WTC11 (cell line): Measurements from ENCODE around the gene PRIM2. TPM values are rescaled to one million over a fixed set of nuclear protein-coding genes. Genes with fewer than 3 reads are reported as not detected.
"Not testable (repeated sequence)": the region's sequence is repeated elsewhere in the genome, so short reads cannot be mapped to it uniquely, and the experiment has no call there.

Experiments used
- ATAC-seq: fragments of 200-7000 bp; cut with Tn5 transposase; 2 replicates; pipeline ENCODE4 v1.10.0; 2021; ENCODE audit warnings: mild to moderate bottlenecking, moderate library complexity
- CTCF ChIA-PET: fragments of 300-600 bp; sonication (Branson Sonifier 250); formaldehyde crosslinking; loops from one replicate; lab custom pipeline; 2021; ENCODE audit warnings: antibody characterized with exemption; lab: Charles Lee
- POLR2A ChIA-PET: fragments of 350-600 bp; sonication (Branson Sonifier 250); formaldehyde crosslinking; loops from one replicate; lab custom pipeline; 2021; ENCODE audit warnings: antibody characterized with exemption; lab: Charles Lee
- DNase-seq: peaks from one replicate; pipeline ENCODE4 v3.0.0; 2021; ENCODE audit warnings: low spot score
- H3K27ac Mint-ChIP-seq: 2 replicates; pipeline ENCODE4 v1.8.0; 2021; ENCODE audit warnings: mixed read lengths
- H3K27me3 Mint-ChIP-seq: 2 replicates; pipeline ENCODE4 v1.8.0; 2021; ENCODE audit warnings: low read depth, mild to moderate bottlenecking, moderate library complexity, mixed read lengths
- H3K36me3 Mint-ChIP-seq: 2 replicates; pipeline ENCODE4 v1.8.0; 2021; ENCODE audit warnings: mixed read lengths
- H3K4me1 Mint-ChIP-seq: 2 replicates; pipeline ENCODE4 v1.8.0; 2022; ENCODE audit warnings: mixed read lengths
- H3K4me3 Mint-ChIP-seq: 2 replicates; pipeline ENCODE4 v1.8.0; 2021; ENCODE audit warnings: mild to moderate bottlenecking, moderate library complexity, mixed read lengths
- H3K9me3 Mint-ChIP-seq: 2 replicates; pipeline ENCODE4 v1.8.0; 2021; ENCODE audit warnings: mixed read lengths
- CREM ChIP-seq: sonication (generic); formaldehyde crosslinking; IDR thresholded peaks from 2 replicates; pipeline ENCODE4 v1.8.1; 2022; ENCODE audit warnings: mild to moderate bottlenecking, missing genetic modification reagents, moderate library complexity
- FOXK1 ChIP-seq: sonication (generic); formaldehyde crosslinking; IDR thresholded peaks from 2 replicates; pipeline ENCODE4 v1.8.0; 2022; ENCODE audit warnings: mild to moderate bottlenecking, moderate library complexity, missing genetic modification reagents
- GRHL2 ChIP-seq: fragments of 250-450 bp; sonication (Bioruptor Pico); IDR thresholded peaks from 2 replicates; pipeline ENCODE4 v1.8.0; 2022; ENCODE audit warnings: mild to moderate bottlenecking, moderate library complexity; ENCODE audit not compliant: insufficient replicate concordance, severe bottlenecking
- GTF2I ChIP-seq: fragments of 250-450 bp; sonication (Bioruptor Pico); conservative IDR thresholded peaks from 2 replicates; pipeline ENCODE4 v1.4.0; 2021; ENCODE audit warnings: mild to moderate bottlenecking
- NFE2L1 ChIP-seq: sonication (generic); formaldehyde crosslinking; IDR thresholded peaks from 2 replicates; pipeline ENCODE4 v1.8.1; 2023; ENCODE audit warnings: missing genetic modification reagents
- NR2C2 ChIP-seq: sonication (generic); formaldehyde crosslinking; IDR thresholded peaks from 2 replicates; pipeline ENCODE4 v1.8.0; 2022; ENCODE audit warnings: mild to moderate bottlenecking, missing genetic modification reagents
- RORB ChIP-seq: fragments of 250-450 bp; sonication (Bioruptor Pico); IDR thresholded peaks from 2 replicates; pipeline ENCODE4 v1.9.0; 2021; ENCODE audit warnings: mild to moderate bottlenecking
- SOX15 ChIP-seq: fragments of 250-450 bp; sonication (Bioruptor Pico); IDR thresholded peaks from 2 replicates; pipeline ENCODE4 v1.9.0; 2021; ENCODE audit warnings: mild to moderate bottlenecking
- ZBTB21 ChIP-seq: sonication (generic); formaldehyde crosslinking; IDR thresholded peaks from 2 replicates; pipeline ENCODE4 v1.8.1; 2023; ENCODE audit warnings: mild to moderate bottlenecking, missing genetic modification reagents, borderline replicate concordance
- ZNF138 ChIP-seq: sonication (generic); formaldehyde crosslinking; conservative IDR thresholded peaks from 2 replicates; pipeline ENCODE4 v1.8.1; 2022; ENCODE audit warnings: mild to moderate bottlenecking, moderate library complexity, missing genetic modification reagents
- ZNF671 ChIP-seq: fragments of 250-450 bp; sonication (Bioruptor Pico); IDR thresholded peaks from 2 replicates; pipeline ENCODE4 v1.8.0; 2021; ENCODE audit warnings: mild to moderate bottlenecking
- total RNA-seq: library from RNA; stranded (reverse); gene quantifications from 3 replicates; pipeline ENCODE4 v1.2.3, GENCODE V29; 2021
- TF ChIP-seq, protein P1 (sequence below): sonication (generic); formaldehyde crosslinking; IDR thresholded peaks from 2 replicates; pipeline ENCODE4 v1.8.1; 2022; ENCODE audit warnings: low read depth, missing genetic modification reagents, borderline replicate concordance
- TF ChIP-seq, protein P2 (sequence below): sonication (generic); formaldehyde crosslinking; IDR thresholded peaks from 2 replicates; pipeline ENCODE4 v1.8.1; 2022; ENCODE audit warnings: low read depth, mild to moderate bottlenecking, moderate library complexity, missing genetic modification reagents, borderline replicate concordance
- TF ChIP-seq, protein P3 (sequence below): sonication (generic); formaldehyde crosslinking; IDR thresholded peaks from 2 replicates; pipeline ENCODE4 v1.8.1; 2023; ENCODE audit warnings: mild to moderate bottlenecking, missing genetic modification reagents, borderline replicate concordance
- TF ChIP-seq, protein P4 (sequence below): sonication (generic); formaldehyde crosslinking; IDR thresholded peaks from 2 replicates; pipeline ENCODE4 v1.8.1; 2023; ENCODE audit warnings: mild to moderate bottlenecking, missing genetic modification reagents, moderate library complexity
- TF ChIP-seq, protein P5 (sequence below): fragments of 250-450 bp; sonication (Bioruptor Pico); IDR thresholded peaks from 2 replicates; pipeline ENCODE4 v1.8.0; 2021; ENCODE audit warnings: mild to moderate bottlenecking
- TF ChIP-seq, protein P6 (sequence below): sonication (generic); formaldehyde crosslinking; IDR thresholded peaks from 2 replicates; pipeline ENCODE4 v1.8.0; 2023; ENCODE audit warnings: missing genetic modification reagents
- TF ChIP-seq, protein P7 (sequence below): sonication (generic); formaldehyde crosslinking; IDR thresholded peaks from 2 replicates; pipeline ENCODE4 v1.8.0; 2022; ENCODE audit warnings: mild to moderate bottlenecking, missing genetic modification reagents

PRIM2 gene
- total RNA-seq, 1 experiment from 2014 or later = 42.2 TPM

DNA sequence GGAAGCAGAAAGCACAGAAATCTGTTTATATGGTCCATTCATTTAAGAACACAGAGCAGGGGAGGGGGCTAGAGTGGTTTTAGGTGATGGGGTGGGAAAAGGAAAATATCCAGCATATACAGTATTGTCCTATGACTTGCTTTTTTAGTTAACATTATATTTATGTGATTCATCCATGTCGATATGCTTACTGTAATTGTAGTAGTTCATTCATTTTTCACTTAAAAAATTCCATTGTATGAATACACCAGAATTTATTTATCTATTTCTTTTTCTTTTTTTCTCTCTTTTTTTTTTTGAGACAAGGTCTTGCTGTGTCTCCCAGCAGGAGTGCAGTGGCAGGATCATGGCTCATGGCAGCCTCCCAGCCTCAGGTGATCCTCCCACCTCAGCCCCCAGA is 9.6 kb upstream of the PRIM2 start:
- ATAC-seq = no peak
- peaks cover 14% of the 10 kb centered on the region for H3K36me3 Mint-ChIP-seq
- no peak for DNase-seq

DNA sequence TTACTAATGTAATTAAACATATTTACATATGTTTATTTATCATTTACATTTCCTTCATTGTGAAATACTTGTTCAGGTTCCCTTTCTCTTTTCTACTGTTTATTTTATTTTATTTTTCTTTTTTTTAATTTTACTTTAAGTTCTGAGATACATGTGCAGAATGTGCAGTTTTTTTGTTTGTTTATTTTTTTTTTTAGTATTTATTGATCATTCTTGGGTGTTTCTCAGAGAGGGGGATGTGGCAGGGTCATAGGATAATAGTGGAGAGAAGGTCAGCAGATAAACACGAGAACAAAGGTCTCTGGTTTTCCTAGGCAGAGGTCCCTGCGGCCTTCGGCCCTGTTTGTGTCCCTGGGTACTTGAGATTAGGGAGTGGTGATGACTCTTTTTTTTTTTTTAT is 8.7 kb upstream of the PRIM2 start:
- H3K27me3 Mint-ChIP-seq, H3K27ac Mint-ChIP-seq, H3K4me1 Mint-ChIP-seq, H3K9me3 Mint-ChIP-seq, CTCF ChIA-PET, DNase-seq, ATAC-seq, POLR2A ChIA-PET, H3K4me3 Mint-ChIP-seq: not testable (repeated sequence)
- H3K36me3 Mint-ChIP-seq = peaks cover 14% of the 10 kb centered on the region

More for the DNA sequence above, 9.6 kb upstream of the PRIM2 start:
- TF ChIP-seq, protein P1, sequence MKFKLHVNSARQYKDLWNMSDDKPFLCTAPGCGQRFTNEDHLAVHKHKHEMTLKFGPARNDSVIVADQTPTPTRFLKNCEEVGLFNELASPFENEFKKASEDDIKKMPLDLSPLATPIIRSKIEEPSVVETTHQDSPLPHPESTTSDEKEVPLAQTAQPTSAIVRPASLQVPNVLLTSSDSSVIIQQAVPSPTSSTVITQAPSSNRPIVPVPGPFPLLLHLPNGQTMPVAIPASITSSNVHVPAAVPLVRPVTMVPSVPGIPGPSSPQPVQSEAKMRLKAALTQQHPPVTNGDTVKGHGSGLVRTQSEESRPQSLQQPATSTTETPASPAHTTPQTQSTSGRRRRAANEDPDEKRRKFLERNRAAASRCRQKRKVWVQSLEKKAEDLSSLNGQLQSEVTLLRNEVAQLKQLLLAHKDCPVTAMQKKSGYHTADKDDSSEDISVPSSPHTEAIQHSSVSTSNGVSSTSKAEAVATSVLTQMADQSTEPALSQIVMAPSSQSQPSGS (CRISPR knock-in tag) = no peak
- no peak for TF ChIP-seq GTF2I (CRISPR knock-in tag)
- no peak for TF ChIP-seq ZNF138 (CRISPR knock-in tag)
- TF ChIP-seq RORB (CRISPR knock-in tag) = no peak
- TF ChIP-seq, protein P2, sequence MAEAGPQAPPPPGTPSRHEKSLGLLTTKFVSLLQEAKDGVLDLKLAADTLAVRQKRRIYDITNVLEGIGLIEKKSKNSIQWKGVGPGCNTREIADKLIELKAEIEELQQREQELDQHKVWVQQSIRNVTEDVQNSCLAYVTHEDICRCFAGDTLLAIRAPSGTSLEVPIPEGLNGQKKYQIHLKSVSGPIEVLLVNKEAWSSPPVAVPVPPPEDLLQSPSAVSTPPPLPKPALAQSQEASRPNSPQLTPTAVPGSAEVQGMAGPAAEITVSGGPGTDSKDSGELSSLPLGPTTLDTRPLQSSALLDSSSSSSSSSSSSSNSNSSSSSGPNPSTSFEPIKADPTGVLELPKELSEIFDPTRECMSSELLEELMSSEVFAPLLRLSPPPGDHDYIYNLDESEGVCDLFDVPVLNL = no peak
- TF ChIP-seq ZNF671 (CRISPR knock-in tag) = no peak
- TF ChIP-seq, protein P3, sequence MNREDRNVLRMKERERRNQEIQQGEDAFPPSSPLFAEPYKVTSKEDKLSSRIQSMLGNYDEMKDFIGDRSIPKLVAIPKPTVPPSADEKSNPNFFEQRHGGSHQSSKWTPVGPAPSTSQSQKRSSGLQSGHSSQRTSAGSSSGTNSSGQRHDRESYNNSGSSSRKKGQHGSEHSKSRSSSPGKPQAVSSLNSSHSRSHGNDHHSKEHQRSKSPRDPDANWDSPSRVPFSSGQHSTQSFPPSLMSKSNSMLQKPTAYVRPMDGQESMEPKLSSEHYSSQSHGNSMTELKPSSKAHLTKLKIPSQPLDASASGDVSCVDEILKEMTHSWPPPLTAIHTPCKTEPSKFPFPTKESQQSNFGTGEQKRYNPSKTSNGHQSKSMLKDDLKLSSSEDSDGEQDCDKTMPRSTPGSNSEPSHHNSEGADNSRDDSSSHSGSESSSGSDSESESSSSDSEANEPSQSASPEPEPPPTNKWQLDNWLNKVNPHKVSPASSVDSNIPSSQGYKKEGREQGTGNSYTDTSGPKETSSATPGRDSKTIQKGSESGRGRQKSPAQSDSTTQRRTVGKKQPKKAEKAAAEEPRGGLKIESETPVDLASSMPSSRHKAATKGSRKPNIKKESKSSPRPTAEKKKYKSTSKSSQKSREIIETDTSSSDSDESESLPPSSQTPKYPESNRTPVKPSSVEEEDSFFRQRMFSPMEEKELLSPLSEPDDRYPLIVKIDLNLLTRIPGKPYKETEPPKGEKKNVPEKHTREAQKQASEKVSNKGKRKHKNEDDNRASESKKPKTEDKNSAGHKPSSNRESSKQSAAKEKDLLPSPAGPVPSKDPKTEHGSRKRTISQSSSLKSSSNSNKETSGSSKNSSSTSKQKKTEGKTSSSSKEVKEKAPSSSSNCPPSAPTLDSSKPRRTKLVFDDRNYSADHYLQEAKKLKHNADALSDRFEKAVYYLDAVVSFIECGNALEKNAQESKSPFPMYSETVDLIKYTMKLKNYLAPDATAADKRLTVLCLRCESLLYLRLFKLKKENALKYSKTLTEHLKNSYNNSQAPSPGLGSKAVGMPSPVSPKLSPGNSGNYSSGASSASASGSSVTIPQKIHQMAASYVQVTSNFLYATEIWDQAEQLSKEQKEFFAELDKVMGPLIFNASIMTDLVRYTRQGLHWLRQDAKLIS (CRISPR knock-in tag) = no peak
- TF ChIP-seq NR2C2 (CRISPR knock-in tag) = no peak
- TF ChIP-seq, protein P4, sequence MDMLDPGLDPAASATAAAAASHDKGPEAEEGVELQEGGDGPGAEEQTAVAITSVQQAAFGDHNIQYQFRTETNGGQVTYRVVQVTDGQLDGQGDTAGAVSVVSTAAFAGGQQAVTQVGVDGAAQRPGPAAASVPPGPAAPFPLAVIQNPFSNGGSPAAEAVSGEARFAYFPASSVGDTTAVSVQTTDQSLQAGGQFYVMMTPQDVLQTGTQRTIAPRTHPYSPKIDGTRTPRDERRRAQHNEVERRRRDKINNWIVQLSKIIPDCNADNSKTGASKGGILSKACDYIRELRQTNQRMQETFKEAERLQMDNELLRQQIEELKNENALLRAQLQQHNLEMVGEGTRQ (CRISPR knock-in tag) = no peak
- no peak for TF ChIP-seq NFE2L1 (CRISPR knock-in tag)
- no peak for TF ChIP-seq ZBTB21 (CRISPR knock-in tag)
- no peak overlapping the region for H3K27ac Mint-ChIP-seq
- no peaks in the 10 kb centered on the region for H3K4me1 Mint-ChIP-seq
- CTCF ChIA-PET = no interaction called here
- H3K4me3 Mint-ChIP-seq = no peak overlapping the region
- no peaks in the 10 kb centered on the region for H3K27me3 Mint-ChIP-seq
- POLR2A ChIA-PET = no interaction called here
- peaks cover 9% of the 10 kb centered on the region; the same call in 1 of the 2 replicates for H3K9me3 Mint-ChIP-seq

DNA sequence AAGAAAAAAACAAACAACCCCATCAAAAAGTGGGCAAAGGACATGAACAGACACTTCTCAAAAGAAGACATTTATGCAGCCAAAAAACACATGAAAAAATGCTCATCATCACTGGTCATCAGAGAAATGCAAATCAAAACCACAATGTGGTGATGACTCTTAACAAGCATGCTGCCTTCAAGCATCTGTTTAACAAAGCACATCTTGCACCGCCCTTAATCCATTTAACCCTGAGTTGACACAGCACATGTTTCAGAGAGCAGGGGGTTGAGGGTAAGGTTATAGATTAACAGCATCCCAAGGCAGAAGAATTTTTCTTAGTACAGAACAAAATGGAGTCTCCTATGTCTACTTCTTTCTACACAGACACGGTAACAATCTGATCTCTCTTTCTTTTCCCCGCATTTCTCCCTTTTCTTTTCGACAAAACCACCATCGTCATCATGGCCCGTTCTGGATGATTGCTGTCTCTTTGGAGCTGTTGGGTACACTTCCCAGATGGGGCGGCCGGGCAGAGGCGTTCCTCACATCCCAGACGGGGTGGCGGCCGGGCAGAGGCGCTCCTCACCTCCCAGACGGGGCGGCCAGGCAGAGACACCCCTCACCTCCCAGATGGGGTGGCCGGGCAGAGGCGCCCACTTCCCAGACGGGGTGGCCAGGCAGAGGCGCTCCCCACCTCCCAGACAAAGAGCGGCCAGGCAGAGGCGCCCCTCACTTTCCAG is 7.2 kb upstream of the PRIM2 start:
- ATAC-seq, CTCF ChIA-PET, POLR2A ChIA-PET: not testable (repeated sequence)

DNA sequence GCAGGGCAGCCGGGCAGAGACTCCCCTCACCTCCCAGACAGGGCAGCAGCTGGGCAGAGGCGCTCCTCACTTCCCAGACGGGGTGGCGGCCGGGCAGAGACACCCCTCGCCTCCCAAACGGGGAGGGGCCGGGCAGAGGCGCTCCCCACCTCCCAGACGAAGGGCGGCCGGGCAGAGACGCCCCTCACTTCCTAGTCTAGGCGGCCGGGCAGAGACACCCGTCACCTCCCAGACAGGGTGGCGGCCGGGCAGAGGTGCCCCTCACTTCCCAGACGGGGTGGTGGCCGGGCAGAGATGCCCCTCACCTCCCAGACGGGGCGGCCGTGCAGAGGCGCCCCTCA is 6.6 kb upstream of the PRIM2 start:
- Mint-ChIP-seq H3K4me3 (no peak overlapping the region), H3K27me3 (no peaks in the 10 kb centered on the region), H3K27ac (no peak overlapping the region), H3K9me3 (peaks cover 9% of the 10 kb centered on the region; the same call in 1 of the 2 replicates), H3K4me1 (no peaks in the 10 kb centered on the region), H3K36me3 (peaks cover 14% of the 10 kb centered on the region)
- TF ChIP-seq GRHL2 (CRISPR knock-in tag) (no peak), RORB (CRISPR knock-in tag) (no peak), FOXK1 (no peak), SOX15 (CRISPR knock-in tag) (no peak), CREM (CRISPR knock-in tag) (no peak)
- TF ChIP-seq, protein P5, sequence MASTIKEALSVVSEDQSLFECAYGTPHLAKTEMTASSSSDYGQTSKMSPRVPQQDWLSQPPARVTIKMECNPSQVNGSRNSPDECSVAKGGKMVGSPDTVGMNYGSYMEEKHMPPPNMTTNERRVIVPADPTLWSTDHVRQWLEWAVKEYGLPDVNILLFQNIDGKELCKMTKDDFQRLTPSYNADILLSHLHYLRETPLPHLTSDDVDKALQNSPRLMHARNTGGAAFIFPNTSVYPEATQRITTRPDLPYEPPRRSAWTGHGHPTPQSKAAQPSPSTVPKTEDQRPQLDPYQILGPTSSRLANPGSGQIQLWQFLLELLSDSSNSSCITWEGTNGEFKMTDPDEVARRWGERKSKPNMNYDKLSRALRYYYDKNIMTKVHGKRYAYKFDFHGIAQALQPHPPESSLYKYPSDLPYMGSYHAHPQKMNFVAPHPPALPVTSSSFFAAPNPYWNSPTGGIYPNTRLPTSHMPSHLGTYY = no peak
- TF ChIP-seq, protein P6, sequence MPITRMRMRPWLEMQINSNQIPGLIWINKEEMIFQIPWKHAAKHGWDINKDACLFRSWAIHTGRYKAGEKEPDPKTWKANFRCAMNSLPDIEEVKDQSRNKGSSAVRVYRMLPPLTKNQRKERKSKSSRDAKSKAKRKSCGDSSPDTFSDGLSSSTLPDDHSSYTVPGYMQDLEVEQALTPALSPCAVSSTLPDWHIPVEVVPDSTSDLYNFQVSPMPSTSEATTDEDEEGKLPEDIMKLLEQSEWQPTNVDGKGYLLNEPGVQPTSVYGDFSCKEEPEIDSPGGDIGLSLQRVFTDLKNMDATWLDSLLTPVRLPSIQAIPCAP = no peak
- TF ChIP-seq, protein P7, sequence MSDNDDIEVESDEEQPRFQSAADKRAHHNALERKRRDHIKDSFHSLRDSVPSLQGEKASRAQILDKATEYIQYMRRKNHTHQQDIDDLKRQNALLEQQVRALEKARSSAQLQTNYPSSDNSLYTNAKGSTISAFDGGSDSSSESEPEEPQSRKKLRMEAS (CRISPR knock-in tag) = no peak
- ATAC-seq (no peak), DNase-seq (no peak)
- ChIA-PET CTCF (no interaction called here), POLR2A (no interaction called here)

More for the DNA sequence above, 7.2 kb upstream of the PRIM2 start:
- H3K9me3 Mint-ChIP-seq, H3K4me3 Mint-ChIP-seq, H3K4me1 Mint-ChIP-seq, H3K27ac Mint-ChIP-seq, DNase-seq, H3K27me3 Mint-ChIP-seq: not testable (repeated sequence)
- H3K36me3 Mint-ChIP-seq = peaks cover 14% of the 10 kb centered on the region
